ENCODE data around the gene NCOA3.
"Not testable (repeated sequence)": the region's sequence is repeated elsewhere in the genome, so short reads cannot be mapped to it uniquely, and the experiment has no call there.

The NCOA3 gene

DNA sequence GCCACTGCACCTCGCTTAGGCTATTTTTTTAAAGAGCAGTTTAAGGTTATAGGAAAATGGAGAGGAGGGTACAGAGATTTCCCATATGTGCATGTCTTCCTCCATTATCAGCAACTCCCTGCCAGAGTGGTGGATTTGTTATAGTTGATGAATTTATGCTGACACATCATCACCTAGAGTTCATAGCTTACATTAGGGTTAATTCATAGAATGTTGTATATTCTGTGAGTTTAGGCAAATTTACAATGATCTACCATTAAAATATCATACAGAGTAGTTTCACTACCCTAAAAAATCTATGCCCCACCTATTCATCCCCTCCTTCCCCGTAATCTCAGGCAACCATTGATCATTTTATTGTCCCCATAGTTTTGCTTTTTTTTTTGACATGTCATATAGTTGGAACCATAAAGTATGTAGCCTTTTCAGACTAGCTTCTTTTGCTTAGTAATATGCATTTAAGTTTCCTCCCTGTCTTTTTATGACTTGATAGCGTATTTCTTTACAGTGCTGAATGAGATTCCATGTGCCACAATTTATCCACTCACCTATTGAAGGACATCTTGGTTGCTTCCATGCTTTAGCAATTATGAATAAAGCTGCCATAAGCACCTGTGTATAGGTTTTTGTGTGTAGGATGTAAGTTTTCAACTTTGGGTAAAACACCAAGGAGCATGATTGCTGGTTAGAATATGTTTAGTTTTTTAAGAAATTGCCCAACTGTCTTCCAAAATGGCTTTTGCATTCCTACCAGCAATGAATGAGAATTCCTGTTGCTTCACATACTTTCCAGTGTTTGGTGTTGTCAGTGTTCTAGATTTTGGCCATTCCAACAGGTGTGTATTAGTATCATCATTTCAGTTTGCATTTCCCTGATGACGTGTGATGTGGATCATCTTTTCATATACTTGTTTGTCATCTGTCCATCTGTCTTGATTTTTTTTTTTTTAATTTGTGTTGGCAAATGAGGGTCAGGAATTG lies 60.2 kb downstream of the NCOA3 start:
- no peak for DNase-seq (ENCODE audit: low spot score)

DNA sequence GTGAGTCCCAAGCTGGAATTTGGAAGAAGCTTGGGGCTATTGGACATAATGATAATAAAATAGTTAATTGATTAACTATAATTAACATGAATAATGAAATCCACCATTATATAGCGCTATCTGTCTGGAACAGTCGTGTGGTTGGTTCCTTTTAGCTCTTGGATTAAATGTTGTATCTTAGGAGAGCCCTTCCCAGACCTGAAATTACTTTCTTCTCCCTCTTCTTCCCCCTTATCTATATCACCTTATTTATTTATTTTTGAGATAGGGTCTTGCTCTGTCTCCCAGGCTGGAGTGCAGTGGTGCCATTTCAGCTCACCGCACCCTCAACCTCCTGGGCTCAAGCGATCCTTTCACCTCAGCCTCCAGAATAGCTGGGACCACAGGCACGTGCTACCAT lies 64.6 kb downstream of the NCOA3 start:
- no peak for DNase-seq (ENCODE audit: low spot score)

DNA sequence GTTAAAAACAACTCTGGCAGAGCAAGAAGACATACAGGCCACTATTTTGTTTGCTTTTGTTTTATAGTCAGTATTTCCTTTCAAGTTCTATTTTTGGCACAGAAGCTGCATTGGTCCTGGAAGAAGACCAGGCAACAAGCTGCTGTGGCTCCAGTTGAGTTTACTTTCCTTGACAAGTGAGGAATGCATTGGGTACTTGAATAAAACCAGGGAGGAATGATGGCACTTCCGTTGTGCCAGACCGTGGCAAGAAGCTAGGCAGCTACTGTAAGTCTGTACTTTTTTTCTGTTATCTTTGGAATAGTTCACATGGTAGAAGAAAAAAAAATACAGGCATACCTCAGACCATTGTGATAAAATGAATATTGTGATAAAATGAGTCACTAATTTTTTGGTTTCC lies 66.3 kb downstream of the NCOA3 start:
- DNase-seq (ENCODE audit: low spot score), result peak; percentile 36

DNA sequence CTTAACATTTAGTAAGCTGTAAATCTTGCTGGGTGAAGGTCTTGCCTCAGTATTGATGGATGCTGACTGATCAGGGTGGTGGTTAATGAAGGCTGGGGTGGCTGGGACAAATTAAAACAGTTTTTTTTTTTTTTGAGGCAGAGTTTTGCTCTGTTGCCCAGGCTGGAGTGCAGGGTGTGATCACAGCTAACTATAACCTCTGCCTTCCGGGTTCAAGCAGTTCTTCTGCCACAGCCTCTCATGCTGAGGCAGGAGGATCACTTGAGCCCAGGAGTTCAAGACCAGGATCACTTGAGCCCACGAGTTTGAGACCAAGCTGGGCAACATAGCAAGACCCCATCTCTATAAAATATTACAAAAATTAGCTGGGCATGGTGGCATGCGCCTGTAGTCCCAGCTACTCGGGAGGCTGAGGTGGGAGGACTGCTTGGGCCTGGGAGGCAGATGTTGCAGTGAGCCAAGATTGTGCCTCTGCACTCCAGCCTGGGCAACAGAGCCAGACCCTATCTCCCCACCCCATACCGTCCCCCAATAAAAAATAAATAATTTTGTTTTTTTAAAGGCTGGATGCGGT lies 67.2 kb downstream of the NCOA3 start:
- no peak for DNase-seq (ENCODE audit: low spot score)

DNA sequence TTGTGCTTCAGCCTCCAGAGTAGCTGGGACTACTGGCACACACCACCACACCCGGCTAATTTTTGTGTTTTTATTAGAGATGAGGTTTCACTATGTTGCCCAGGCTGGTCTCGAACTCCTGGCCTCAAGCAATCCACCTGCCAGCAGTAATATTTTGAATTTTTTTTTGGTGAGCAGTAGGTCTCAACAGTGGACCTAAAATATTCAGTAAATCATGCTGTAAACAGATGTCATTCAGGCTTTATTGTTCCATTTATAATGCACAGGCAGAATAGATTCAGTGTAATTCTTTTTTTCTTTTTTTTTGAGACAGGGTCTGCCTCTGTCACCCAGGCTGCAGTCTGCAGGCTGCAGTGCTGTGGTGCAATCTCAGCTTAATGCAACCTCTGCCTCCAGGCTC lies 69.7 kb downstream of the NCOA3 start:
- DNase-seq (ENCODE audit: low spot score), result no peak

DNA sequence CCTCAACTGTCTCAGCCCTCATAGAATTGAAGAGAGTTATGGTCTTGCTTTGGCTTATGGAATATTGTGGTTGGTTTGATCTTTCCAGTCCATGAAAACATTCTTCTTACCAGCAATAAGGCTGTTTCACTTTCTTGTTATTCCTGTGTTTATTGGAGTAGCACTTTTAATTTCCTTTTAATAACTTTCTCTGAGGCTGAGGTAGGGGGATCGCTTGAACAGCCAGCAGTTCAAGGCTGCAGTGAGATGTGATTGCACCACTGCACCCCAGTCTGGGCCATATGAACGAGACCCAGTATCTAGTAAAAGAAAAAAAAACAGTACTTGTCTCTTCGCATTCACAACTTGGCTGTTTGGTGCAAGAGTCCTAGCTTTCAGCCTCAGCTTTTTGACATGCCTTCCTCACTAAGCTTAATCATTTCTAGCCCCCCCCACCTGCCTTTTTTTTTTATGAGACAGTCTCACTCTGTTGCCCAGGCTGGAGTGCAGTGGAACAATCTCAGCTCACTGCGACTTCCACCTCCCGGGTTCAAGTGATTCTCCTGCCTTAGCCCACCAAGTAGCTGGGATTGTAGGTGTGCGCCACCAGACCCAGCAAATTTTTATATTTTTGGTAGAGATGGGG lies 70.5 kb downstream of the NCOA3 start:
- no peak for DNase-seq (ENCODE audit: low spot score)

DNA sequence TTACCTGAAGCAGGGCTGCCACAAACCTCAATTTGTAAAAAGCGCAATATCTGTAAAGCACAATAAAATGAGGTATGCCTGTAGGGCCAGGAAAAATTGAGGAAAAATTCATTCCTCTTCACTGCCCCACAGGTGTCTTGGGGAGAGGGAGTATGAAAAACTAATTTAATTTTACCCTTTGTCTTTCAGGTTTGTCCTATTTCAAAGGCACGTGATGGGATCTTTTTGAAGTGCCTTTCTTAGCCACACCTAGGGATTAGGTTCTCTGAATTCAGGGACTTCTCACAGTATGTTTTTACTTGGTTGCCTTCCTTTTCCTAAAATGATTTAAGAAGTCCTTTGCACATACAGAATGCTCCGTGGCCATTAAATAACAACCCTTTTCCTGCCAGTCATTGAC lies 71.9 kb downstream of the NCOA3 start:
- DNase-seq (ENCODE audit: low spot score), result no peak

DNA sequence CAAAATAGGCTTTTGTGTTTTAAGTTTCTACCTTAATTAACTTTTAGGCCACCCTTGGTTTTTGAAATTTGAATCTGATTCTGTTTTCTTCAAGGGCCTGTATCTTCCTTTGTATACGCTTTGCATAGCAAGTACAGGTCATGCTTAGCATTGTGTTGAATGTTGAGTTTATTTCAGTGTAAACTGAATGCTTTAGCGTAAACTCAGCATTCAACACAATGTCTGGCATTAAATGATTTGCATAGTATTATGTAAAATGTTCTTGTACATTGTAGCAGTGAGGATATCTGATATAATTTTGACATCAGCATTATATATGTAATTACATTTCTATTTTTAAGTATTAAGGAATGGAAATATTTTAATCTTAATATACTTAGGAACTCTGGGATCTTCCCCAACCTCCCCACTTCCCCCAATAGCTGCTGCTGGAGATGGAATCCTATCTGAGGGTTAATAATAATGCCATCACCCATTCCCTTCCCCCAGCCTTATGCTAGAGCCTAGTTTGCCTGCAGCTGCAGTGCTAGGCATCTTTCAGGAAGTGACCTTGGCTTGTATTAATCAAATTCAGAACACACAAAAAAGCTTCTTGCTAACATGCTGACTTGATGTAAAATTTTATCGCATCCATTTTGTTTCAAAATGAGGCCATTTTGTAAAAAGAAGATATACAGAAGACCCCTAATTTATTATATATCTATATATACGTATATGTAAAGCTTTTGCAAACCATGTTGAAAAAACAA lies 73.1 kb downstream of the NCOA3 start:
- DNase-seq (ENCODE audit: low spot score), result peak; percentile 73

DNA sequence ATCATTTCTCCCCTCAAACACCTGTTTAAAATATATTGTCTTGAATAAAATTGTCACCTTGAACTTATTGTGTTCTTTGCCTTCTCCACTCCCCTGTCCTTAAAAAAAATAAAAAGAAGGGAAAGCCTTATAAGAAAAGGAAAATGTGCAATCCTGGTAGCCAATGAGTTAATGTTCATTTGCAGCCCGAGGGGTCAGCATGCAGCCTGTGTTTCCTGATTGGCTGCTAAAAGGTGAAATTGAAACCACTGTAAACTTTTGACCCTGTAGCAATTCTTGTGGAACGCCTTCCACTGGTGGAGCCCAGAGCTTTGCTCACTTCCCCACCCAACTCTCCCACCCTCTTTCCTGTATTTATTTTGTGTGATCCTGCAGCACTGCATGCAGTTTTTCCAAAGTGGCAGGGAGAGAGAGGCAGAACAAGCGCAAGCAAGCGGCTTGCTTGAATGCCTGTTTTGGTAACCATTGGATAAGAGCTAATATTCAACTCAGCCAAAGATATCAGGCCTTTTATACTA lies 74.9 kb downstream of the NCOA3 start:
- peak; percentile 64 for DNase-seq (ENCODE audit: low spot score)

DNA sequence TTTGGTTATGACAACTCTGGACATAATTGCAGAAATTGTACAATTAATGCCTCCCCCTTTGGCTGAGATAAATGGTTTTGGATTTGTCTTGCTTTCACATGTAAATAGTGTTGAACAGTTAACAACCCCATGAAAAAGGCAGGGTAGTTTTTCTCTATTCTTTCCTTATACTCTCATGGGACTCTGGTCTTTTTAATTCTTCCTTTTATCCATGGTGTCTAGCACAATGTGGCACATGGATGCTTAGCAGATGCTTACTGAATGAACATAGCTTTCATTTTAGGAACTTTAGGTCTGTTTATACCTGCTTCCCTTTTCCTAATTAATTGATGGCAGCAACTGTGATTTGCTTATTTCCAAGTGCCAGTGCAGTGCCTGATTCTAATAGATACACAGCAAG lies 75.6 kb downstream of the NCOA3 start:
- peak; percentile 37 for DNase-seq (ENCODE audit: low spot score)

DNA sequence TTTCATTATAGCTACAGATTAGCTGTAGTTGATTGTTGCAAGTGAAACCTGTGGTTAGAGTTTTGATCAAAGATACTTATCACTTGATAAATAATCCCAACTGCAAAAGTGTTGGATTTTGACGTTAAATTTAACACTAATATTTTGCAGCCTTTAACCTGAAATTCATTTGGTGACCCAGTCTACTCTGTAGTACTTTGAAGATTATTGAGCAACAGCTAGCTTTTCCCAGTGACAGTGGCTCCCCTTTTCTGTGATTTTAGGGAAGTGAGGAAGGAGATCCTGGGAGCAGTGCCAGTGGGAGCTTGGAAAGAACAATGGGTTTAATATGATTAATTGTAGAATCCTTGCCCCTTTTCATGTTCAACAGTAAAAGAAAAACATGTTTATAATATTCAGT lies 76.9 kb downstream of the NCOA3 start:
- DNase-seq (ENCODE audit: low spot score), result peak; percentile 38

DNA sequence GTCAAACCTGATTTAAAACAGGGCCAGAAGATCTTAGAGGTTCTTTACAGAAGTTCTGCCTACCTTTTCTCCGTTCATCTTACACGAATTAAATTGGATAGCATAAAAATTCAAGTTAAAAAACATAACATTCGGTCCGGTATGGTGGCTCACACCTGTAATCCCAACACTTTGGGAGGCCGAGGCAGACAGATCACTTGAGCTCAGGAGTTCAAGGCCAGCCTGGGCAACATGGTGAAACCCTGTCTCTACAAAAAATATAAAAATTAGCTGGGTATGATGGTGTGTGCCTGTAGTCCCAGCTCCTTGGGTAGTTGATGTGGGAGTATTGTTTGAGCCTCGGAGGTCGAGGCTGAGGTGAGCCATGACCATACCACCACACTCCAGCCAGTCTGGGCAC lies 79.0 kb downstream of the NCOA3 start:
- not testable (repeated sequence) for DNase-seq (ENCODE audit: low spot score)

DNA sequence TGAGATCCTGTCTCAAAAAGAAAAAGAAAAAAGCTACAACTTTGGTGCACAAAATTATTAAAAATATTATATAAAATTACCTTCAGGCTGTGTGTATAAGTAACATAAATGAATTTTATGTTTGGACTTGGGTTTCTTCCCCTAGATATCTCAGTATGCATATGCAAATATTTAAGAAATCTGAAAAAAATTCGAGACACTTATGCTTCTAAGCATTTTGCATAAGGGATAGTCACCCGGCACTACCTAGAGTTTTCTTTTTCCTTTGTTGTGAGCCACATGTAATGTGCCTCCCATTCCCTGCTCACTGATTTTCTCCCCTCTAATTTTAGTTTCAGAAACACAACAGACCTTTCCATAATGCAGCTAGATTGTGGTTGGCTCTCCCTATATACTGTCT lies 79.4 kb downstream of the NCOA3 start:
- no peak for DNase-seq (ENCODE audit: low spot score)

DNA sequence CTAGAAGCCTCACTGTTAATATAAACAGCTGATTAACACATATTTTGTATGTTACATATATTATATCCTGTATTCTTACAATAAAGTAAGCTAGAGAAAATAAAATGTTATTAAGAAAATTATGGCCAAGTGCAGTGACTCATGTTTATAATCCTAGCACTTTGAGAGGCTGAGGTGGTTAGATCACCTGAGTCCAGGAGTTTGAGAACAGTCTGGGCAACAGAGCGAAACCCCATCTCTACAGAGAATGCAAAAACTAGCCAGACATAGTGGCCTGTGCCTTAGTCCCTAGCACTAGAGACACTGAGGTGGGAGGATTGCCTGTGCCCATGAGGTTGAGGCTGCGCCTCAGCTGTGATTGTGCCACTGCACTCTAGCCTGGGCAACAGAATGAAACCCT lies 81.9 kb downstream of the NCOA3 start:
- no peak for DNase-seq (ENCODE audit: low spot score)

DNA sequence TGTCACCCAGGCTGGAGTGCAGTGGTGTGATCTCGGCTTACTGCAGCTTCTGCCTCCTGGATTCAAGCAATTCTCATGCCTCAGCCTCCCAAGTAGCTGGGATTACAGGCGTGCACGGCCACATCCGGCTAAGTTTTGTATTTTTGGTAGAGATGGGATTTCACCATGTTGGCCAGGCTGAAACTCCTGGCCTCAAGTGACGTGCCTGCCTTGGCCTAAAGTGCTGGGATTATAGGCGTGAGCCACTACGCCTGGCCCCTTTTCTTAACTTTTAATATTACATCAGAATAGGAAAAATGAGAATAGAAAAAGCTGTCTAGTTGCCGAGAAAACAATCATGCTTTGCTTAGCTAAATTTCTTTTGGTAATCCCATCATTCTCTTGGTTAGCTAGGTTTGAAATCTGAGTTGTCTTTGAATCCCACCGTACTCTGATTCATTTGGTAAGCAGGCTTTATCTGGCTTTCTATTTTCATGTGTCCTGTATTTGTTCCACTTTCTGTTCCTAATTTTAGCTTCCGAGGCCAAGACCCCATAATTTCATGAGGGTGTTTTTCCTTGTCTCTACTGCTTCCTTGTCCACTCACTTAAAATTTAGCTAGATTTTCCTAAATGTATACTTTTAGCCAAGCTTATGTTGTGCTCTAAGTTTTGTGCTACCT lies 83.5 kb downstream of the NCOA3 start:
- no peak for DNase-seq (ENCODE audit: low spot score)

DNA sequence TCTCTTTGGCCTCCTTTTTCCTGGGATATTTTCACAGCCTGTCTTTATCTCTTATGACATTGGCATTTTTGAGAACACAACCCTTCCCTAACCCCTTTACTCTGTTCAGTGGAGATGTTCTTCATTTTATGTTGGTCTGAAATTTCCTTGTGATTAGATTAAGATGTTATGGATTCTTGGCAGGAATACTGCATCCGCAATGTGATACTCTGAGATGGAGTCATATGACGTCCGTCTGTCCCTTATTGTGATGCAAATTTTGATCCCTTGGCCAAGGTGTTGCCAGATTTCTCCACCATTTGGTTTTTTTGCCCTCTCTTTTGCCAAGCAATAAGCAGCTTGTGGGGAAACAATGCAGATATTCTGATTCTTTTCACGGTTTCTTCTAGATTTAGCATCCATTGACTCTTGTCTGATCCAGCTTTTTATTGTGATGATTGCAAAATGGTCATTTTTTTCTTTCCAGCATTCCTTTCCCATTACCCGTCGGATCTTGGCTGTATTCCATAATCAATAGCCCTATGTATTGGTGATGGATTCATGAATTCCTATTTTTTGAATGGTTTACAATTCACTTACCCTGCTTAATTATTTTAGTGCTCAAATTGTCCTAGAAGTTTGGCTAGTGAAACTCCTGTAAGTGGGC lies 85.1 kb downstream of the NCOA3 start:
- no peak for DNase-seq (ENCODE audit: low spot score)

DNA sequence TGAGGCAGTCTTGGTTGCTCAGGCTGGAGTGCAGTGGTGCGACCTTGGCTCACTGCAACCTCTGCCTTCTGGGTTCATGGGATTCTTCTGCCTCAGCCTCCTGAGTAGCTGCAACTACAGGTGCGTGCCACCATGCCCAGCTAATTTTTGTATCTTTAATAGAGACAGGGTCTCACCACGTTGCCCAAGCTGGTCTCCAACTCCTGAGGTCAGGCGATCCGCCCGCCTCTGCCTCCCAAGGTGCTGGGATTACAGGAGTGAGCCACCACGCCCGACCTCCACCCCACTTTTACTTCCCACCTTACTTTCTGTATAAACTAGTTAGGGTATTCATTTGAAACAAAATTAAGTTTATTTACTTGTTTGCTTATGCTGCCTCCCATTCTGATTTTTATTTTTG lies 86.5 kb downstream of the NCOA3 start:
- DNase-seq (ENCODE audit: low spot score), result no peak

DNA sequence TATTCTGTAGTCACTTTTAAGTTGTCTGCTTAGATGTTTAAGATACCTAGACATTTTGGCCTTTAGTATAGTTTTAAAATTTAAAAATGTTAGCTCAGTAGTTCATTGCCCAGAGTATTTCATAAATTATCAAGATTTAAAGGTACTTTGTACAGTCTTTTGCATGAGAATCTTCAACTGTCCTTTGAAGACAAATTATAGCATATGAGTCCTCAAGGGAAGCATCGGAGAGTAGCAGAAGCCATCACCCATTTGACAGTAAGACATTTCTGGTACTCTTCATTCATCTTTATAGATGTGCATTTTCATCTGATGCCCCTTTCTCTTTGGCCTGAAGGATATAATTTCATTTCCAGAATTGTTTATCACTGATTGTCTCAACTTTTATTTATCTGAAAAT lies 89.5 kb downstream of the NCOA3 start:
- no peak for DNase-seq (ENCODE audit: low spot score)

DNA sequence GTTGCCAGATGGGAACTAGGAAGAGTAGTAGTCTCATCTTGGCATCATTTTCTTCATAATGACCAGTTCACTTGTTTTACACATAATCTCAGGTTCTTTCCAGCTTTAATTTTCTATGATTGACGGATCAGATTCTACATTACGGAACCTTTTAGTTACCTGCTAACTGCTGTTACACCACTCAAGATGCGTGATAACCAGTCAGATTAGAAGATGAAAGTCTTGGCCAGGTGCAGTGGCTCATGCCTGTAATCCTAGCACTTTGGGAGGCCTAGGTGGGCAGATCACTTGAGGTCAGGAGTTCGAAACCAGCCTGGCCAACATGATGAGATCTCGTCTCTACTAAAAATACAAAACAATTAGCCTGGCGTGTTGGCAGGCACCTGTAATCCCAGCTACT lies 92.5 kb downstream of the NCOA3 start:
- DNase-seq (ENCODE audit: low spot score), result no peak

DNA sequence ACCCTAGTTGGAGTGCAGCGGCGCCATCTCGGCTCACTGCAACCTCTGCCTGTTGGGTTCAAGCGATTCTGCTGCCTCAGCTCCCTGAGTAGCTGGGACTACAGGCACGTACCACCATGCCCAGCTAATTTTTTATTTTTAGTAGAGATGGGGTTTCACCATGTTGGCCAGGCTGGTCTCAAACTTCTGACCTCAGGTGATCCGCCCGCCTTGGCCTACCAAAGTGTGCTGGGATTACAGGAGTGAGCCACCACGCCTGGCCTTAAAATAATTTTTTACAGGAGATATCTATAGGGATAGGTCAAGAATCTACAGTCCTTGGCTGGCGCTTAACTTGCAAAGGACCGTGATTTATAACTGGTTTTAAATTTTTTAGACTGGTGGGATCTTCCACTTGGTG lies 93.5 kb downstream of the NCOA3 start:
- DNase-seq (ENCODE audit: low spot score), result not testable (repeated sequence)

DNA sequence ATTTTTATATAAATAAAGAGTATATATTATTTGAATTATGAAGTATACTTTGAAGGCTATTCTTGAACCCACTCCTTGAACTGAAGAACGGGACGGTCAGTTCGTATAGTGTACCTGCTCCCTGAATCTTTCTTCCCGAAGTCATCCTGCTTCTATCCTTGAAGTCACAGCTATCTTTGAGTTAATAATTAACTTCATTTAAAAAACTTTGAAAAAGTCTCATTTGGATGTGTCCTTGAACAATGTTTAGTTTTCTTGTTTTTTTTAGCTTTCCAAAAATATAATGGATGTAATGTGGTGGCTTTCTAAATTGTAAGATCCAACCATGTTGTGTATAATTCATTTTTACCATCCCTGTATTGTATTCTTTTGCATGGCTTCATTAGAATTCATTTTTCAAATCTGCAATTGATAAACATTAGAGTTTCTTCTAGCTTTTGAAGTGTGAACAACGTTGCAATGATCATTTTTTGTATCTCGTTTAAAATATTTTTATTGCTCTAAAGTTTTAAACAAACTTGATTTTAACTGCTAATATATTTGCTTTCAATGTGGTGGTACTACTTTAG lies 94.4 kb downstream of the NCOA3 start:
- no peak for DNase-seq (ENCODE audit: low spot score)

Data from pons (tissue), 1 donor.